ENCODE measurements around the gene PRPSAP1.
"Not testable (repeated sequence)": the region's sequence is repeated elsewhere in the genome, so short reads cannot be mapped to it uniquely, and the experiment has no call there.

The PRPSAP1 gene

GRCh38 chr17:76307966-76308338 lies 45.8 kb downstream of the PRPSAP1 start, which contains the start of gene QRICH2:
Gene QRICH2, minus strand, starts transcription at chr17:76308276. Its CDS starts 278 bp downstream, at chr17:76307998.
- H3K27ac Mint-ChIP-seq = no peak within 1 kb of the TSS
- no peak for ATAC-seq (replicated peaks)

DNA sequence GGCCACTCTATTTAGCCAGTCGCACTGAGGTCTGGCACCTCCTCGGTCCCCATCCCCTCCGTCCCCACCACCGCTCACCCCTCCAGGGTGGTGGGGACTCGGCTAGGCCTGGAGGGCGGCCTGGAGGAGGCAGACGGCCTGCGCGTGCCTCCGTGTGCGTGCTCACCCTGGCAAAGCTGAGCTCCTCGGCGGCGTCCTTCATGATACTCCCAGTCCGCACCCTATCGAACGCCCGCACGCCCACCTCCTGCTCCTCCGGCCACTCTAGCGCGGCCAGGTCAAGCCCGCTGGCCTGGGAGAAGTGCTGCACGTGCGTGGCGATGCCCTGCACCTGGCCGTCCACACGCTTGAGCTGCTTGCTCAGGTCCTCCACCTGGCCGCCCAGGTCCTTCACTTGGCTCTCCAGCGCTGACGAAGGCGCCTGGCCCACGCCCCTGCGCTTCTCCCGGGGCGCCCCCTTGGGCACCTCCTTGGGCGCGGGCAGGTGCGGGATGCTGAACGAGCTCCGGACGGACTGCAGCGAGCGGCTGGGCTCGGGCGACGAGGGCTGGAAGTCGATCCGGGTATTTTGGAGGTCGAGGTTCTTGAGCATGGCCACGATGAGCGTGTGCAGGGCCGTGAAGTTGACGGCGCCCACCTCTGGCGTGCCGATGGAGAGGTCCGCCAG lies 46.3 kb downstream of the PRPSAP1 start:
- no peak for DNase-seq
- Mint-ChIP-seq H3K9me3 (no peaks in the 10 kb centered on the region), H3K4me1 (ENCODE audit: low read depth in 2 of 2) (peaks cover 0 to 3% of the 10 kb centered on the region in 2 donors), H3K27me3 (no peaks in the 10 kb centered on the region), H3K36me3 (ENCODE audit: insufficient read depth) (peaks cover 14% of the 10 kb centered on the region), H3K4me3 (no peak overlapping the region), H3K27ac (no peak overlapping the region)
- no peak for ATAC-seq (replicated peaks)

More at GRCh38 chr17:76307966-76308338, 45.8 kb downstream of the PRPSAP1 start, which contains the start of gene QRICH2:
- DNase-seq = no peak
- no peaks in the 10 kb centered on the region for H3K9me3 Mint-ChIP-seq
- peaks cover 14% of the 10 kb centered on the region for H3K36me3 Mint-ChIP-seq (ENCODE audit: insufficient read depth)
- H3K27me3 Mint-ChIP-seq = no peaks in the 10 kb centered on the region
- H3K4me3 Mint-ChIP-seq = no peak within 1 kb of the TSS
- peaks cover 0 to 3% of the 10 kb centered on the region in 2 donors for H3K4me1 Mint-ChIP-seq (ENCODE audit: low read depth in 2 of 2)

DNA sequence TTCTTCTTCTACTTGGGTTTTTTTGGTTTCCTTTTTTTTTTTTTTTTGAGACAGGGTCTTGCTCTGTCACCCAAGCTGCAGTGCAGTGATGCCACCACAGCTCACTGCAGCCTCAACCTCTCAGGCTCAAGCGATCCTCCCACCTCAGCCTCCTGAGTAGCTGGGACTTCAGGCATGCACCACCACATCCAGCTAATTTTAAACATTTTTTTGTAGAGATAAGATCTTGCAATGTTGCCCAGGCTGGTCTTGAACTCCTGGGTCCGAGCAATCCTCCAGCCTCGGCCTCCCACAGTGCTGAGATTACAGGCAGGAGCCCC lies 48.6 kb downstream of the PRPSAP1 start:
- H3K4me3 Mint-ChIP-seq; H3K27ac Mint-ChIP-seq; H3K4me1 Mint-ChIP-seq (ENCODE audit: low read depth in 2 of 2); ATAC-seq (replicated peaks); H3K27me3 Mint-ChIP-seq; H3K9me3 Mint-ChIP-seq; DNase-seq; H3K36me3 Mint-ChIP-seq (ENCODE audit: insufficient read depth): not testable (repeated sequence)

- H3K9me3 Mint-ChIP-seq = no peaks in the 10 kb centered on the region
- H3K27ac Mint-ChIP-seq = no peak overlapping the region
- DNase-seq = no peak
- no peak overlapping the region for H3K4me3 Mint-ChIP-seq
- peaks cover 0 to 3% of the 10 kb centered on the region in 2 donors for H3K4me1 Mint-ChIP-seq (ENCODE audit: low read depth in 2 of 2)
- no peaks in the 10 kb centered on the region for H3K36me3 Mint-ChIP-seq (ENCODE audit: insufficient read depth)
- ATAC-seq (replicated peaks) = no peak
- H3K27me3 Mint-ChIP-seq = no peaks in the 10 kb centered on the region
Measured at GRCh38 chr17:76304226-76305134, 49.2 kb downstream of the PRPSAP1 start.

DNA sequence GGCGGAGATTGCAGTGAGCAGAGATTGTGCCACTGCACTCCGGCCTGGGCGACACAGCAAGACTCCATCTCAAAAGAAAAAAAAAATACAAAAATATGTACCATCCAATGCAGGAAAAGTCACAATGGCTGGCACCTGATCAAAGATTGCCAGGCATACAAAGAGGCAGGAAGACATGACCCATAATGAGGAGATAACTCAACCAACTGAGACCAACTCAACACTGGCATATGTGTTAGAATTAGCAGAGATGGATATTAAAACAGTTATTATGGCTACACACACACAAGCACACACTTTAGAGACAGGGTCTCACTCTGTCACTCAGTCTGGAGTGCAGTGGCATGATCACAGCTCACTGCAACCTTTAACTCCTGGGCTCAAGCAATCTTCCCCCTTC lies 56.3 kb downstream of the PRPSAP1 start:
- Mint-ChIP-seq H3K4me1 (ENCODE audit: low read depth in 2 of 2) (no peaks in the 10 kb centered on the region), H3K36me3 (ENCODE audit: insufficient read depth) (peaks cover 5% of the 10 kb centered on the region), H3K27ac (no peak overlapping the region), H3K27me3 (no peaks in the 10 kb centered on the region), H3K4me3 (no peak overlapping the region), H3K9me3 (no peaks in the 10 kb centered on the region)
- ATAC-seq (replicated peaks) (no peak), DNase-seq (no peak)

- peaks cover 5% of the 10 kb centered on the region for H3K36me3 Mint-ChIP-seq (ENCODE audit: insufficient read depth)
- H3K9me3 Mint-ChIP-seq = no peaks in the 10 kb centered on the region
- ATAC-seq (replicated peaks) = no peak
- H3K4me3 Mint-ChIP-seq = no peak overlapping the region
- no peak for DNase-seq
- no peak overlapping the region for H3K27ac Mint-ChIP-seq
- H3K27me3 Mint-ChIP-seq = no peaks in the 10 kb centered on the region
- H3K4me1 Mint-ChIP-seq (ENCODE audit: low read depth in 2 of 2) = no peaks in the 10 kb centered on the region
Measured at GRCh38 chr17:76296889-76297288, 56.8 kb downstream of the PRPSAP1 start.

DNA sequence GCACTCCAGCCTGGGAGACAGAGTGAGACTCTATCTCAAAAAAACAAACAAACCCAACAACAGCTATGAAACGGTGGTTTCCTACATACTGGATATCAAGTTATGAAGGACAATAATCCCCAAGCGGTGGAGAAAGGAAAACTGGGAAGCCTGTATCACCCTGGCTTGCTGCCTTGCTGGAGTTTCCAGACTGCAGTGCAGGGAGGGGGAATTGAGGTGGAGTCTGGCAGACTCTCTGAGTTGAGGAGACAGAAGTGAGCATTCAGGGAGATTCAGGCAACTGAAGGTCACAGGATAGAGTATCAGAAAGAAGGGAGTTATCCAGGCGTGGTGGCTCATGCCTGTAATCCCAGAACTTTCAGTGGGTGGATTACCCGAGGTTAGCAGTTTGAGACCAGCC lies 57.5 kb downstream of the PRPSAP1 start:
- ATAC-seq (replicated peaks) = no peak
- no peak for DNase-seq
- peaks cover 5% of the 10 kb centered on the region for H3K36me3 Mint-ChIP-seq (ENCODE audit: insufficient read depth)

GRCh38 chr17:76293106-76293505 lies 60.6 kb downstream of the PRPSAP1 start:
- ATAC-seq (replicated peaks) (no peak), DNase-seq (no peak)
- Mint-ChIP-seq H3K4me3 (no peak overlapping the region), H3K27ac (no peak overlapping the region), H3K27me3 (no peaks in the 10 kb centered on the region), H3K9me3 (no peaks in the 10 kb centered on the region), H3K36me3 (ENCODE audit: insufficient read depth) (peaks cover 5% of the 10 kb centered on the region), H3K4me1 (ENCODE audit: low read depth in 2 of 2) (no peaks in the 10 kb centered on the region)

More for the DNA sequence above, 57.5 kb downstream of the PRPSAP1 start:
- peak overlapping the region in 1 of 2 donors; percentile 66 for H3K27ac Mint-ChIP-seq
- no peaks in the 10 kb centered on the region for H3K4me1 Mint-ChIP-seq (ENCODE audit: low read depth in 2 of 2)
- H3K4me3 Mint-ChIP-seq = no peak overlapping the region
- no peaks in the 10 kb centered on the region for H3K27me3 Mint-ChIP-seq
- H3K9me3 Mint-ChIP-seq = no peaks in the 10 kb centered on the region

GRCh38 chr17:76292567-76292966 lies 61.1 kb downstream of the PRPSAP1 start:
- no peak overlapping the region for H3K4me3 Mint-ChIP-seq
- no peak overlapping the region for H3K27ac Mint-ChIP-seq

GRCh38 chr17:76281573-76282371 lies 71.9 kb downstream of the PRPSAP1 start:
- no peaks in the 10 kb centered on the region for H3K9me3 Mint-ChIP-seq
- H3K4me3 Mint-ChIP-seq = no peak overlapping the region
- ATAC-seq (replicated peaks) (no peak), DNase-seq (no peak)
- peaks cover 0 to 2% of the 10 kb centered on the region in 2 donors for H3K4me1 Mint-ChIP-seq (ENCODE audit: low read depth in 2 of 2)
- peaks cover 8% of the 10 kb centered on the region for H3K36me3 Mint-ChIP-seq (ENCODE audit: insufficient read depth)
- no peak overlapping the region for H3K27ac Mint-ChIP-seq
- no peaks in the 10 kb centered on the region for H3K27me3 Mint-ChIP-seq

More at GRCh38 chr17:76292567-76292966, 61.1 kb downstream of the PRPSAP1 start:
- no peaks in the 10 kb centered on the region for H3K4me1 Mint-ChIP-seq (ENCODE audit: low read depth in 2 of 2)
- DNase-seq (no peak), ATAC-seq (replicated peaks) (no peak)
- no peaks in the 10 kb centered on the region for H3K27me3 Mint-ChIP-seq
- peaks cover 5% of the 10 kb centered on the region for H3K36me3 Mint-ChIP-seq (ENCODE audit: insufficient read depth)
- no peaks in the 10 kb centered on the region for H3K9me3 Mint-ChIP-seq

DNA sequence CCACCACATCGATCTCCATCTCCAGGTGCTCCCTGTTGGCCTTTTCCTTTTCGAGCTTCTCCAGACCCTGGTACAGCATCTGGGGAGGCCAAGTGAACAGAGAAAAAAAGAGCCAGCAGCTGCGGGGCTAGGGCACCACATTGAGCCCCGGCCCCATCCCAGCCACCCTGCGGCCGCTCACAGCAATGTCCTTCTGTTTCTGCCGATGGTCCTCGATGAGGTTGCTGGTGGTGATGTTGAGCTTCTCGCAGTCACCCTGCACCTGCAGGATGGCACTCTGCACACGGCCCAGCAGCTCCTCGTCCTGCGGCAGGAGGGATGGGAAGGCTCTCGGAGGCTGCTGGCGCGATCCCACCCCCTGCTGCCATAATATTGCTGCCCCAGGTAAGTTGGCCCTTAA lies 73.1 kb downstream of the PRPSAP1 start:
- no peak overlapping the region for H3K4me3 Mint-ChIP-seq
- peaks cover 10% of the 10 kb centered on the region for H3K36me3 Mint-ChIP-seq (ENCODE audit: insufficient read depth)
- H3K27ac Mint-ChIP-seq = no peak overlapping the region
- H3K4me1 Mint-ChIP-seq (ENCODE audit: low read depth in 2 of 2) = peaks cover 0 to 2% of the 10 kb centered on the region in 2 donors
- no peak for DNase-seq
- H3K27me3 Mint-ChIP-seq = no peaks in the 10 kb centered on the region
- H3K9me3 Mint-ChIP-seq = no peaks in the 10 kb centered on the region
- ATAC-seq (replicated peaks) = no peak

- Mint-ChIP-seq H3K27me3 (no peaks in the 10 kb centered on the region), H3K4me3 (no peak overlapping the region), H3K4me1 (ENCODE audit: low read depth in 2 of 2) (peaks cover 0 to 3% of the 10 kb centered on the region in 2 donors), H3K27ac (no peak overlapping the region), H3K36me3 (ENCODE audit: insufficient read depth) (peaks cover 16% of the 10 kb centered on the region), H3K9me3 (no peaks in the 10 kb centered on the region)
- no peak for DNase-seq
- no peak for ATAC-seq (replicated peaks)
Measured at GRCh38 chr17:76279742-76280287, 73.9 kb downstream of the PRPSAP1 start.
